NCI-H774 (cell line): ENCODE measurements around the gene KIF7.
A peak's percentile ranks its signal among the peaks of the same experiment; 100 is the strongest.
"Not testable (repeated sequence)": the region's sequence is repeated elsewhere in the genome, so short reads cannot be mapped to it uniquely, and the experiment has no call there.

Experiments
- DNase-seq: peaks from one replicate; lab custom pipeline; 2025; lab: John Stamatoyannopoulos, UW

The KIF7 gene, protein sequence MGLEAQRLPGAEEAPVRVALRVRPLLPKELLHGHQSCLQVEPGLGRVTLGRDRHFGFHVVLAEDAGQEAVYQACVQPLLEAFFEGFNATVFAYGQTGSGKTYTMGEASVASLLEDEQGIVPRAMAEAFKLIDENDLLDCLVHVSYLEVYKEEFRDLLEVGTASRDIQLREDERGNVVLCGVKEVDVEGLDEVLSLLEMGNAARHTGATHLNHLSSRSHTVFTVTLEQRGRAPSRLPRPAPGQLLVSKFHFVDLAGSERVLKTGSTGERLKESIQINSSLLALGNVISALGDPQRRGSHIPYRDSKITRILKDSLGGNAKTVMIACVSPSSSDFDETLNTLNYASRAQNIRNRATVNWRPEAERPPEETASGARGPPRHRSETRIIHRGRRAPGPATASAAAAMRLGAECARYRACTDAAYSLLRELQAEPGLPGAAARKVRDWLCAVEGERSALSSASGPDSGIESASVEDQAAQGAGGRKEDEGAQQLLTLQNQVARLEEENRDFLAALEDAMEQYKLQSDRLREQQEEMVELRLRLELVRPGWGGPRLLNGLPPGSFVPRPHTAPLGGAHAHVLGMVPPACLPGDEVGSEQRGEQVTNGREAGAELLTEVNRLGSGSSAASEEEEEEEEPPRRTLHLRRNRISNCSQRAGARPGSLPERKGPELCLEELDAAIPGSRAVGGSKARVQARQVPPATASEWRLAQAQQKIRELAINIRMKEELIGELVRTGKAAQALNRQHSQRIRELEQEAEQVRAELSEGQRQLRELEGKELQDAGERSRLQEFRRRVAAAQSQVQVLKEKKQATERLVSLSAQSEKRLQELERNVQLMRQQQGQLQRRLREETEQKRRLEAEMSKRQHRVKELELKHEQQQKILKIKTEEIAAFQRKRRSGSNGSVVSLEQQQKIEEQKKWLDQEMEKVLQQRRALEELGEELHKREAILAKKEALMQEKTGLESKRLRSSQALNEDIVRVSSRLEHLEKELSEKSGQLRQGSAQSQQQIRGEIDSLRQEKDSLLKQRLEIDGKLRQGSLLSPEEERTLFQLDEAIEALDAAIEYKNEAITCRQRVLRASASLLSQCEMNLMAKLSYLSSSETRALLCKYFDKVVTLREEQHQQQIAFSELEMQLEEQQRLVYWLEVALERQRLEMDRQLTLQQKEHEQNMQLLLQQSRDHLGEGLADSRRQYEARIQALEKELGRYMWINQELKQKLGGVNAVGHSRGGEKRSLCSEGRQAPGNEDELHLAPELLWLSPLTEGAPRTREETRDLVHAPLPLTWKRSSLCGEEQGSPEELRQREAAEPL (N-terminal part only)

DNA sequence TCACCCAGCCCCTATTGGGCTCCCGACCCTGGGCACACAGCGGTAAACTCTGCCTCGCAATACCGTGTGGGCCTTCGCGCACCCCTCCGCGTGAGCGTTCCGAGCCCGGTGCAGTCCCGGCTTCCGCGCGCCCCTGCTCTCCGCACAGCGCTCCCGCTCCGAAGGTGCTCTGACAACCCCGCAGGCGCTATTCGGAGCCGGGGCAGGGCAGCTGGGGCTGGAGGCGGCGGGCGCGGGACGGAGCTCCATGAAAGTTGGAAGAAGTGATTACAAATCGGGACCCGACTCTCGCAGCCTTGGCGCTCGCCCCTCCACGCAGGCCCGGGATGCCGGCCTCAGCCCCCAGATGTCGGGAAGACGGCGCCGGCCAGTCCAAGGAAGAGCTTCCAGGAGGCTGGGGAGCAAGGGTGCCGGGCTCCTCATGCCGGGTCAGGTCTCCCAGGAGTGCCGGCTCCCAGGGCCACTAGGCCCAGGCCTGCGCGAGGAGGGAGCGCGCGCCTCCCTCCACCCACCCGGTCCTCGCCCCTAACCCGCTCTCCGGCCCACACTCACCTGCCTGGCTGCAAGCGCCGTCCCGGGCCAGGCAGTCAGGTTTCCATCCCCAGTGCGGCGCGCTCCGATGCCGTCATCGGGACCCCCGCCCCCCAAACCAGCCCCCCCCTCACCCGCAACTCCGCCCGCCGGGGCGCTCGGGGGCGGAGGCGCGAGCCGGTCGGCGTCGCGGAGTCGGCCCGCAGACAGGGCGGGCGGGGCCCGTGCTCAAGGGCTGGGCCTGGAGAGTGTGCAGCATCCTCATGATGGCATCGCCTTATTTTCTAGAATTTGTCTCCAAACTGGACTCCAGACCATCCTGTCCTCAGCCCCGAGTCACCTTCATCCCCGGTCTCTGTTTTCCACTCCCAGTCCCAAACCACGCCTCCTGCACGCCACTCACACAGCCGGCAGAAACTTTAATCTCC is at the start of gene KIF7:
KIF7 (minus strand) TSS at position 621 of the 959 bp plus-strand sequence. CDS start 2,537 bp downstream, outside the sequence.
- no peak for DNase-seq

DNA sequence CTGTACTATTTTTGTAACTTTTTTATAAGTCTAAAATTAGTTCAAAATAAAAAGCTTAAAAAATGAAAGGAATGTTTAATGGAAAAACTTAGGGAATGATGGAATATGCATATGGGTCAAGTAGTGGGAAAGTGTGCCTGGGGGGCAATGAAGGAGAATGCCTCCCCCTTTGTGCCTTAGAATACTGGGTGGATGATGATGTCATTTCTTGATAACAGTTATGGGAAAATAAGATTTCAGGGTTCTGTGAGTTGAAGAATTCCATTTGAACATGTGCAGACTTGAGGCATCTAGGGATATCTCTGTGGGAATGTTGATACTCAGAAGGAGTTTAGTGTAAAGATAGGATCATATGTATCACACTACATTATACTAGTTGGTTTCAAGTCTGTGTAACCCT is 49.1 kb upstream of the KIF7 start:
- no peak for DNase-seq

DNA sequence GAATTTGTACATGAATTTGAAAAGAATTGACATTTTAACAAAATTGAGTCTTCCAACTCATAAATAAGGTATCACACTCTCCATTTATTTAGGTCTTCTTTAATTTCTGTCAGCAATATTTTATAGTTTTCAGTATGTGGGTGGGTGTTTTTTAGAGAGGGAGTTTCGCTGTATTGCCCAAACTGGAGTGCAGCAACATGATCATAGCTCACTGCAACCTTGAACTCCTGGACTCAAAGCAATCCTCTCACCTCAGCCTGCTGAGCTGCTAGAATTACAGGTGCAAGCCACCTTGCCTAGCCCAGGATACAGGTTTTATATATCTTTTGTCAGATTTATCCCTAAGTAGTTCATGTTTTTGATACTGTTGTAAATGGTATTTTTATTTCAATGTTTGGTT is 39.9 kb upstream of the KIF7 start:
- no peak for DNase-seq

DNA sequence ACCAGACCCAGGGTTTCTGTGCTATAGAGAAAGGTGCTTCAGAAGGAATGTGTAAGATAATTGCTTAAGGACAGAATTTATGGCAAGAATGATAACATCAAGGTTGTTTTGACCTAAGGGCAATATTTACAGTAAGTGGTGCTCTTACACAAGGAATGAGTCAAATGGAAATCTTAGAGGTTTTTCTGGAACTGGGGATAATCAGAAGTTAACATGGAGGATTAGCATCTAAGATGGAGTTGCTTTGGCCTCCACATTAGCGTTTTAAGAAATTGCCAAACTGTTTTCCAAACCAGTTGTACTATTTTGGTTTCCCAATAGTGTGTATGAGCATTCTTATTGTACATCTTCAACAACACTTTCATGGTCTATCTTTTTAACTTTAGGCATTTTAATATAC is 38.4 kb upstream of the KIF7 start:
- DNase-seq = no peak

DNA sequence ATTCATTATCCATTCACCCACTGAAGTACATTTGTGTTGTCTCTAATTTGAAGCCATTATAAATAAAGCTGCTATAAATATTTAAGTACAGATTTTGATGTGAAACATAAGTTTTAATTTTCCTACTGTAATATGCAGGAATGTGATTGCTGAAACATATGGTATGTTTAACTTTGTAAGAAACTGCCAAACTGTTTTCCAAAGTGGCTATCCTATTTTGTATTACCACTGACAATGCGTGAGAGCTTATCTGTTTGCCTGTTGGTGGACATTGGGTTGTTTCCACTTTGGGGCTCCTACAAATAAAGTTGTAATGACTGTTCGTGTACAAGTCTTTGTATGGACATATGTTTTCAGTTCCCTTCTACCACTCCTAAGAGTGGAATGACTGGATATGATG is 37.8 kb upstream of the KIF7 start:
- DNase-seq = no peak

DNA sequence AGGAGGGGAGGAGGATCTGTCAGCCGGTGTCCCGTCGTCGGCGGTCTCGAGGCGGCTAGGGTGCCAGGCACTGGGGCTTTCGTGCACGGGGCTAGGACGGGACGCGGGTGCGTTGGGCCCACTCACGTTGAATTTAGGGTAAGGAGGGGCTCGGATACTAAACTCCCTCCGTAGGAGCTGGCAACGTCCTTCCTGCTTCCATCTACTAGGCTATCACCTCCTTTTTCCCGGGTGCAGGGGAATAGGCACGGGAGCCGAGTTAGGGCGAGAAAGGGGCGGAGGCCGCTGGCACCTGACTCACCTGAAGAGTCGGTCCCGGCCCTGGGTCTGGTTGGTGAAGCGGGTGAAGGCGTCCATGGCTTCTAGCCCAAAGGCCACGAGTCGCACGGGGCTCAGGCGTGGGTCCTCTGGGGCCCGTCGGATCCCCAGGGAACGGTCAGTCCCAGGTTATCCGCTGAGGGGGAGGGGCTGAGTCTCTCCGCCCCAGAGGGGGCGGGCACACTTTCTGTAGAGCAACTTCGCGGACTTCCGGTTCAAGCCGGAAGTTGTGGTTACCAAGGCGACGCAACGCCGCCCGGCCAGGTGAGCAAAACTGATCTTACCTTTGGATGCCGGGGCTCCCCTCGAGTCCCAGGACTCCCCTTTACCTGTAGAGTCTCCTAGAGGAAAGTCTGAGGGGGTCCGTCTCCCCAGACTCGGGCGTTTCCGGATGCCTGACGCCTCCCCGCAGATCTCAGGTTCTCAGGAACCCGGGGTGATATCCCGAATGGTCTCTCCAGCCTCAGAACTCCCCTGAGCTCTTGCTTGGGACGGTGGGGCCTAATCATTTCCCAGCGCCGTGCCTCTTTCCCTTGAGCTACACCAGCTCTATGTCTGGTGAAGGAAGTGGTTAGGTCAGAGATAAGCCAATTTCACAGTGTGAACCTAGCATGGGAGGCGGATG is 35.3 kb upstream of the KIF7 start, which contains the start of the genes PEX11A and WDR93:
PEX11A (minus strand) TSS at position 479 of the 943 bp plus-strand sequence; CDS start at position 357, 122 bp downstream.
WDR93 (plus strand) TSS at position 536 of the 943 bp plus-strand sequence. CDS start 10,936 bp downstream, outside the sequence.
- DNase-seq = peak; percentile 82

DNA sequence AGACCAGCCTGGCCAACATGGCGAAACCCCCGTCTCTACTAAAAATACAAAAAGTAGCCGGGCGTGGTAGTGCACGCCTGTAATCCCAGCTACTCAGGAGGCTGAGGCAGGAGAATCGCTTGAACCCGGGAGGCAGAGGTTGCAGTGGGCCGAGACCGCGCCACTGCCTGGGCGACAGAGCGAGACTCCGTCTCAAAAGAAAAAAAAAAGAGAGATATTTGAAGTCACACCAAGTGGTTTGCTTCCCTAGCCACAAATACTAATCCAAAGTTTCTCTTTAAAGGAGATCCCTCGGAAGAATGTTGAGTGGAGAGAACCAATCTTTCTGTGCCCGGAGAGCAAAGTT is 34.6 kb upstream of the KIF7 start:
- not testable (repeated sequence) for DNase-seq

DNA sequence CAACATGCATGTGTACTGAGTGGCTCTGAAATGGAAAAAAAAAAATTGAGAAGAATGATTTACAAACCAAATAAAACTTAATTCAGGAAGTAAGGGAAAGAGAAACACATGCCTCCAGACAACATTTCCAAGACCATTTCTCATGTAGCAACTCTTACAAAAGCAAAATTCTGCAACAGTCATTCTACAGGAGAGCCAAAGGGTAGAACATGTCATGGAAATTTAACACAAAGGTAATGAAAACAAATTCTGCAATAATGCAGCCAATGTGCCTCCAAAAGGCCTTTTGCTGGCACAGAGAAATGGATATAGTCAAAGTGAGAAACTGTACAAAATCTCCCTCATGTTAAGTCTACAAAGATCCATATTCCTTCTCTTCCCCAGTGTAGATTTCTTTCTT is 31.3 kb upstream of the KIF7 start:
- DNase-seq = no peak

DNA sequence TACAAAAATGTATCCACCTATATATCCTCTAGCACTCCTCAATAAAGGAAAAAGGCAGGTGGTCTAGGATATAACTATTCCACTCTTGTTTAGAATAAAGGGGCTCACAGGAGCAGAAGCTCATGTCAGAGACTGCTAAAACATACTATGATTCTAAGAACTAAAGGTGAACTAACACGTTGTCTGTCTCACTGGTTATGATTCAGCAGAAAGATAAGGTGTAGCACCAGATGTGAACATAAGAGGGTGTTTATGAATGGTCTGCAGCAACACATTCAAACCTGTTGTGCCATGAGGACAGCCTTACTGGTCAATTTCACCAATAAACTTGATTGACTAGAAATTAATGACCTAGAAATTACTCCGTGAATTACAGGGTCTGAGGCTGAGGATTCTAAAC is 30.7 kb upstream of the KIF7 start:
- DNase-seq = no peak

DNA sequence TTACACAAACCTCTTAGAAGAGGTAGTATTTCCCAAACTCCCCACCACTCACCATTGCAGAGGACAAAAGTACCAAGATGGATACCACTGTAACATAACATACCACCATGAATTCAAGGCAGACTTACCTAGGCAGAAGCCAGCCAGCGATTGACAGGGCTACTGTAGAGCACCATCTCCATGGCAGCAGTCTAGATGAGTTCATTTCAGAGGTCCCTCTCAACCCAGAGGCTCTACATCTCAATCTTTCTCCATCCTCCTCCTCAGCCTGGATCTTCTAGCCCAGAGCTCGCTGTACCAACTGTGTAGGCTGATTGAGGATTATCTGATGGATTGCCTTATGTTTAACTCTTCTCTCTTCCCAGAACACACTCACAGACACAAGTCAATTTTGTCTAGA is 25.9 kb upstream of the KIF7 start:
- DNase-seq = no peak

DNA sequence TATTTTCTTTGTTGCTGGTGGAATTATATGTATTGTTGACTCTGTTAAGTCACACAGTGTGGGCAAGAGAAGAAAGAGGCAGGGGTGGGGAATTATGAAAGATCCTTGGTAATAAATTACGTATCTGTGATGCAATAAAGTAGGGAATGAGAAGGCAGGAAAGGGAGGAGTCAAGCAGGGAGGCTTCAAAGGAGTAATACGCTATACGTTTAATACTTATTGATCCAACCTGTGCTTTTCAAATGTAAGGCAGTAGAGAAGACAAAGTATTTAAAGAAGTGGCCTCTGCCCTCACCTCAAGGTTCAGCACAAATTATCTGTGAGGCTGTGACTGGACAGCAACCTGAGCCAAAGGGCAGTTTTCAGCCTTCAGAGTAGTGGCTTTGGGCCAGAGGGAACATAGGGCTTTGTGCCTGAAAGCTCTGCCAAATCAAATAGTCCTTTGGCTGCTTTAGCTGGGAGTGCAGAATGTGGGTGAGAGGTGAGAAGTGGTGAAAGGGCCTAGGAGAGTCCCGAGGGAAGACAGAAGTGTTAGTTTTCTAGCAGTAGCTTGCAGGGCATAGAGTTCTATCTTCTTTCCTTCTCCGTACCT is 25.1 kb upstream of the KIF7 start:
- DNase-seq = peak; percentile 49

DNA sequence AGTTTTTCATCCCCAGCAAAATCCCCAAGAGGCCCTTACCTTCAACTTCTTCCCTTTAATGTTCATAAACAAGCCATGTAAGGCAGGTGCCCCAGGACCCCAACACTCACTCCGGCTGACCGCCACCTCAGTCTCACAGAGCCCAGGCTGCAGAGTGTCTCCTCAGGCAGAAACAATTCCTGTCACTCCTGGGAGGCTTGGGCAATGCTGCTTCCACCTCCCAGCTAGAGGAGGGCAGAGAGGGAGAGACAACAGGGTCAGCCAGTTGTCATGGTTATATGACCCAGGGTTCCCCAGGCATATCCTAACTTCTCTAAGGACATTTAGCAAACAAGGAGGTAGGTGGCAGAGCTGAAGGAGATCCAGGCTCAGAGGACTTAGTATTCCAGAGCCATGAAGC is 23.9 kb upstream of the KIF7 start, which contains the start of gene PLIN1:
PLIN1 (minus strand) TSS at position 156 of the 400 bp plus-strand sequence. CDS start 1,878 bp downstream, outside the sequence.
- no peak for DNase-seq

DNA sequence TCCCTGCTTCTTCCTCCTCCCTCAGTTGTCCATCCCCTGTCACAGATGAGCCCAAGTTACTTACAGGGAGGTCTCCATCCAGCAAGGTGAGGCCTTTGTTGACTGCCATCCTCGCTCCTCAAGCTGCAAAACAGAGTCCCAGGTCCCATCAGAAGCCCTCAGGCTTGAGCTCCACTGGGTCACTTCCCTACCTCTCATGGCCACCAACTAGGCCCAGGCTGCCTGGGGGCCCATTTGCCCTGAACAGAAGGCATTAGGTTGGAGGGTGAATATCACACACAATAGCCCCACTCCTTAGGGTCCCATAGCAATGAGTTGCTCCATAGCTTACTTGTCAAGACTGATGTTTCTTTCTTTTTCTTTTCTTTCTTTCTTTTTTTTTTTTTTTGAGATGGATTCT is 22.1 kb upstream of the KIF7 start:
- DNase-seq = no peak

DNA sequence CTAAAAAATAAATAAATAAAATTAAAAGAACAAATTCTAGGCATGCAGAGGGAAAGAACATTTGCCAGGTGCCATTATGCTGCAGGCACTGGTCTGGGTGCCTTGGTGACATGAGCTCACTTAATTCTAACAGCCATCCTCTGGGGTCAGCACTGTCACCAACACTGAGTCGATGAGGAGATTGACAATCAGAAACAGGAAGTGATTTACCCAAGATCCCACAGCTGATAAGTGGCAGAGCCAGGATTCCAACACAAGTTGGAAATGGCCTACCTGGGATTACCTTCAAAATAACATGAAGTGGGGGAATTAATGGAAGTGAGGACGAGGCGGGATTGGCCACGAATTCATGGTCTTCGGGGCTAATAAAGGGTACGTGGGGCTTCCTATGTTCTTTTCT is 20.3 kb upstream of the KIF7 start:
- DNase-seq = no peak

DNA sequence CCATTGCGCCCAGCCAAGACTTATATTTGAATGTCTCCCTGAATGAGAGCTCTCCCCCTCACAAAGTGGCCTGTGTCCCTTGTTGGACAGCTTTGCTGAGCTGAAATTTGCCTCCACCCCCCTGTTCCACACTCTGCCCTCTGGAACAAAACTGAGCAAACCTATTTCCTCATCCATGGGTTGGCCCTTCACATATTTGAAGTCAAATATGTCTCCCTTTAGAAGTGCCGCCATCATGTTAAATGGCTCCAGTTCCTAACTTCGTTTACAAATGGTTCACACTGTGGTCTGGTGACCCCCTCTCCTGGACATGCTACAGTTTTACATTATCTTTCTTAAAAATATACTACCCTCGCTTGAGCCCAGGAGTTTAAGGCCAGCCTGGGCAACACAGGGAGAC is 19.3 kb upstream of the KIF7 start:
- no peak for DNase-seq

DNA sequence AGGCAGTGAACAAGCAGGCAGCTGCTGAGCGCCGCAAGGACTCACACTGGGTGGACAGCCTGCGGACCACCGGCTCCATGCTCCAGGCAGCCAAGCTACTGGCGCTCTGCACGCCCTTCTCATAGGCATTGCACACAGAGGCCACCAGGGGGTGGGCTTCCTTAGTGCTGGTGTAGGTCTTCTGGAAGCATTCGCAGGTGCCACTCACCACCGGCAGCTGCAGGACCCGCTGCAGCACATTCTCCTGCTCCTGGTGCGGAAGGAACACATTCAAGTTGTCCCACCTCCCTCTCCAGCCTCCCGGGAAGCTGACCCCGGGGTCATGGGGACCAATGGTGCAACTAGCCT is 17.9 kb upstream of the KIF7 start:
- DNase-seq = no peak

DNA sequence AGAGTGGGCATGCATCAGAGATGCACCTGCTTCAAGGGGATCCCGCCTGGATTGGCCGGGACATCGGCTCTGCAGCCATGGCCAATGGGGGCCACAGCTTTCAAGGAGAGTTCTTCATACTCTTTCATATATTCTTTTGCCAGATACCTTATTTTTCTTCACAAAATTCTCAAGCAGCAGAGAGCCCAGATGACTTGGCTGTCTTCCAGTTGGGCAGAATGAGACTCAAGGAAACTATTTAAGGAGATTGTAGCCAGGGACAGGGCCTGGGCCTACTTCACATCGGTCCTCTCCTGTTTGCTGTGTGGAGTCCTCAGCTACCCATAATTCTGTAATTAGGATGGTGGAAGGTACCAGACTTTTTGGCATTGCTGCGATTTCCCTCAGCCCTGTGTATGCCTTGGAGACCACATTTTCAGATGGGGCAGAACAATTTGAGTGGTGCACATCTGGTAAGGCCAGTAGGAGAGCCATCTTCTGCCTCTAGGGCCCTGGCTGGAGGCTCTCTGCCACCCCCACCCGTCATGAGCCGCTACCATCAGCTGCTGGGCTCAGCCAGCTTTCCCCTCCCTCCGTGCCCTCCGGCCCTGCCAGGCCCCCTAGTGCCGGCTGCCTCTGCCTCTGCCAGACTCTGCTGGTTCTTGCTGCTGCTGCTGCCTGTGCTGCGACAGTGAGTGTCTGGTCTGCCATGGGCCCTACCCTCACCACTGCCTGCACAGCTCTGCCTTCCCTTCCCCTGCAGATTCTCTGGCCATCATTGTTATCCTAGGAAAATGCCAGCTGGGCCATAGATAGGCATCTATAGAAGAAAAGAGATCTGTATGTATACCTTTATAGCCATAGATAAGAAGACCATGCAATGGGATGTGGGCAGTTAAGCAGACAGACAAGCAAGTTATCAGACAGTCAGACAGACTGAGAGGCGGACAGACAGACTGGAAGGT is 17.2 kb upstream of the KIF7 start:
- no peak for DNase-seq

DNA sequence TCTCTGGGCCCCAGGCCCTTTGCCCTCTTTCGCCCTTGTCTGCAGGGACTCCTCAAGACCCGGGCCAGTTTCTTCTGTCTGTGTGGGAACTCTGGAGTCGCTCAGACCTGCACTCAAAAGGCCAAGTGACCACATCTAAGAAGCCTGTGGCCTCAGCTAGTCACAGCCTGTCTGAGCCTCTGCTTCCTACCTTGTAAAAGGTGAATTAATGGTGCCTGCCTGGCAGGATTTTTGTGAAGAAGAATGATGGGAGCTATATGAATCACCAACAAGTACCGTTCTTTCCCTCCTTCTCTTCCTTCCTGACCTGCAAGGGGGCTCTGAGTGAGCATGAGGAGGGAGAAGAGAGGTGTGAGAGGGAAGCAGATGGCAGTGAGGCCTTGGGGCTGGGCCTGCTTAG is 16.4 kb upstream of the KIF7 start:
- no peak for DNase-seq
